Measurements from ENCODE around the gene PDE7B.
"Not testable (repeated sequence)": the region's sequence is repeated elsewhere in the genome, so short reads cannot be mapped to it uniquely, and the experiment has no call there.

The PDE7B gene

DNA sequence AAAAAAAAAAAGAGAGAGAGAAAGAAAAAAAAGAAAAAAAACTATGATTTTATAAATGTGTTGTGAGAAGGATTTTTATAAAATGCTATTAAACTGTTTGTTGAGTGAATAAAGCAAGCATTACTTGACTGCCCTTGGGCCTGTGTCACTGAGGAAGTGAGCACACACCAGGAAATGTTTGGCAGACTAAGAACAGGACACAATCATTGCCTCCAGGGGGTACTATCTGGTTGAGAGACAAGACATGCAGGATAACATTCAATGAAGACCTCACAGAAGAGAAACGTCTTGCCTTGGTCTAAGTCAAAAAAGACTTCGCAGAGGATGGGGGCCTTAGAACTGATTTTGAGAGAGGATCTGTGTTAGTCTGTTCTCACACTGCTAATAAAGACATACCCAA lies 358.0 kb downstream of the PDE7B start:
- no peak for DNase-seq

DNA sequence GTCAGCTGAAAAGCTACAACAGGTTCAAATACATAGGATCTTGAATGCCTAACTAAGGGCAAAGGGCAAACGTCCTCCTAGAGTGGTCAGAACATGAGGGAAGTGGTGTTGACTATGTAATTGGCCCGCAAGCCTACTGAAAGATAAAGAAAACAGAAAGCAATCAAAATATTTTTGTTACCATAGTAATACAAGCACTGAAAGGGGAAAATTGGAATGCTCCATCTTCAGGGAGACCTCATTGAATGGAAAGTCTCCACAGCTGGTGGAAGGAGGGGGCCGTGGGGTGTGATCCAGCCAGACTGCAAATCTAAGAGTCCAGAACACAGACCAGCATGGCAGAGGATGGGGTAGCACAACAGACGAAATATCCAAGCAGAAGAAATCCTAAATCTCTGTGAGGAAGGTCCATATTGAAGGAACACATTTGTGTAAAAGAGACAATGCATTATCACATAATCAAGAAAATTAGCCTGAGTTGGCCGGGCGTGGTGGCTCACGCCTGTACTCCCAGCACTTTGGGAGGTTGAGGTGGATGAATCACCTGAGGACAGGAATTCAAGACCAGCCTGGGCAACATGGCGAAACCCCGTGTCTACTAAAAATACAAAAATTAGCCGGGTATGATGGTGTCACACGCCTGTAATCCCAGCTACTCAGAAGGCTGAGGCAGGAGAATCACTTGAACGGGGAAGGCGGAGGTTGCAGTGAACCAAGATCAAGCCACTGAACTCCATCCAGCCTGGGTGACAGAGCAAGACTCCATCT lies 359.1 kb downstream of the PDE7B start:
- no peak for DNase-seq

DNA sequence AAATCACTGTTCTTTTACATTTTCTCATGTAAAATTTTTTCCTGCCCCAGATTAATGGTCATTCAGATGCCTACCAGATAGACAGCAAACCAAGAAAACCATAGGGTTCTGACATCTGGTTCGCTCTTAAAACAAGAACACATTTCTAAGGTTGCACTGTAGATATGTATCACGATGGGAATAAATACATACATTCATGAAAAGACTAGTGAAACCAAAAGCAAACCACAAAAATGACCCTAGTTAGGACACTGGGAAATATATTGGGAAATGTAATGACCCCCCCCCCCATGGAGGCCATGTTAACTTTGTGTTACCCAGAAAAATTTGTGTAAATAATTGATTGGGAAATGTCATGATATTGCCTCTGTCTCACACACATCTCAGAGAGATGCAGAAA lies 361.1 kb downstream of the PDE7B start:
- DNase-seq: no peak

DNA sequence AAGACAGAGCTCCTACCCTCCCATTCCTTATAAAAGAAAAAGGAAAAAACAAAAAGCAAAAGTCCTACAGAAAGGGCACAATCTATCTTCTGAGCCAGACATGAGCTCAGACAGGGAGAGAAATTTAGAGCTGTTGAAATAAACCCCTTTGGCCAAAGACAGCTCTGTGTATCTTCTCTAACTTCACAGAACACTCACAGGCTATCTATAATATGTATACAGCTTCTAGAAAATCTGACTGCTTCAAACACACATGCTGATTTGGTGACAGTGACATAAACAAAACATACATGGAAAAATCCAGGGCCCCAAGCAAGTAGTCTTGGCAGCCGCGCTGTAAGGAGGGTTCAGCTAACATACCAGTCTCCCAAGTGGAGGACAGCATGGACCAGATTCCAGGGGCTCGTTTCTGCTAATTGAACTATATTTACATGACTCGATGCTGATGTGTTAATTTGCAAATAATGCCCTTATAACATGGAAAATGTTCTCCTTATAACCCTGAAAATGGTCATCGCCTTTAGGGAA lies 361.6 kb downstream of the PDE7B start:
- DNase-seq: no peak

DNA sequence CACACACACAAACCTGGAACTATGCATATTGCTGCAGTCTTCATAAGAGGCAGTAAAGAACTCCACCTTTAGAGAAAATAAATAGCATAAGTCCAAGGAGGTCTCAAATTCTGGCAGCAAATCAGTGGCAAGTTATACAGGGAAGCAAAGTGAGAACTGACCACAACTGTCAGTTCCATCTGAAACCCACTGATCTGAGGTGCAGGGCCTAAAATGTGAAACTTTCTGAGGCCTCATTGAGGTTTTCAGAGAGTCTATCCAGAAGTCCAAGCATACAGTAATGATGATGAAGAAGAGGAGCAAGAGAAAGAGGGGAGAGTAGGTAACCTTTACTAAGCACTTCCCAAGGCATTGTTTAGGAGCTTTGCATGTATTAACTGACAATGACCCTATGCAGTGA lies 362.4 kb downstream of the PDE7B start:
- no peak for DNase-seq

DNA sequence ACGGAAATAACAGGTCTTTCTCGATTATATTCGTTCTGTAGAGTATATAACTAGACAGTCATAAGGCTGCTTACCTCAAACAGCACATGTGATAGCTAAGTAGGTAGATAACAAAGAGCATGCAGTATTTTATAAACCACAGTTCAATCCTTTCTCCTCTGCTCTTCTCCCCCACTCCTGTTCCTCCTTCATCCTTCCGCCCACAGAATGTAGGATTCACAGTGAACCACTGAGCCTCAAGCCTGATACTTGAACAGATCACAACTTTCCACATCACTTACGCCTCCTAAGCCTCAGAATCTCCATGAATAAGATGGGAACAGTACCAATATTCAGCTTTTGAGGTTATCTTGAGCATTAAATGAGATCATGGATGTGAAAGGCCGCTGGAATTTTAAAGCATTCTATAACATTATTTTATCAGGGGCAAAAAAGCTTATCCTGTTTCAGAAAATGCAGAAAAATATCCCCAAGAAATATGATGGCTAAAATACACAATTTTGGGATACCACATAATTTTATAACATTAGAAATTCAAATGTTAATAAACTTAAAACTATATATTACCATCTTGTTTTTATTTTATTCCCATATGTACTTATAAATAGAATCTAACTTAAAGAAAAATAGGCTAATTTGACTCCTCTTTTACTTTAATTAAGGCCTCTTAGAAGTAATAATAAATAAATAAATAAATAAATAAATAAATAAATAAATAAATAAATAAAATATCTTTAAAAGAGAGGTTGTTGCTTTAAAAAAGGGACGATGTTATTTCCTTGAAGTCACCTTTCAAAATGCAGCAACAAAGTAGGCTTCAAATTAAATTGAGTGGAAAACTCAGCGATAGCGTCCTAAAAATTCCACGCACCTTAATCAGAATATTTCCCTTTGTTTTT lies 365.3 kb downstream of the PDE7B start:
- no peak for DNase-seq

DNA sequence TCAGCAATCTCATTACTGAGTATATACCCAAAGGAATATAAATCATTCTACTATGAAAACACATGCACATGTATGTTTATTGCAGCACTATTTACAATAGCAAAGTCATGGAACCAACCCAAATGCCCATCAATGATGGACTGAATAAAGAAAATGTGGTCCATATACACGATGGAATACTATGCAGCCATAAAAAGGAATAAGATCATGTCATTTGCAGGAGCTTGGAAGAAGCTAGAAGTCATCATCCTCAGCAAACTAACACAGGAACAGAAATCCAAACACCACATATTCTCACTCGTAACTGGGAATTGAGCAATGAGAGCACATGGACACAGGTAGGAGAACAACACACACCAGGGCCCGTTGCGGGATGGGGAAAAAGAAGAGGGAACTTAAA lies 373.5 kb downstream of the PDE7B start:
- not testable (repeated sequence) for DNase-seq

DNA sequence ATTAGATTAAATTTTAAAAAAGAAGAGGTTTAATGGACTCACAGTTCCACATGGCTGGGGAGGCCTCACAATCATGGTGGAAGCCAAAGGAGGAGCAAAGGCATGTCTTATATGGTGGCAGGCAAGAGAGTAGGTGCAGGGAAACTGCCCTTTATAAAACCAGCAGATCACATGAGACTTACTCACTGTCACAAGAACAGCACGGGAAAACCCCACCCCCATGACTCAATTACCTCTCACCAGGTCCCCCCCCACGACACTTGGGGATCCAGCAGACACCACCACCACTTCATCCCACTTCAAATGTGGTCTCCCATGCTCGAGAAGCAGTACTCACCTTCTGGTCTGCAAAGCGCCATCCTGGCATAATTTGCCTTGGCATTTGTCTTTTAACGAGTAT lies 374.0 kb downstream of the PDE7B start:
- no peak for DNase-seq

DNA sequence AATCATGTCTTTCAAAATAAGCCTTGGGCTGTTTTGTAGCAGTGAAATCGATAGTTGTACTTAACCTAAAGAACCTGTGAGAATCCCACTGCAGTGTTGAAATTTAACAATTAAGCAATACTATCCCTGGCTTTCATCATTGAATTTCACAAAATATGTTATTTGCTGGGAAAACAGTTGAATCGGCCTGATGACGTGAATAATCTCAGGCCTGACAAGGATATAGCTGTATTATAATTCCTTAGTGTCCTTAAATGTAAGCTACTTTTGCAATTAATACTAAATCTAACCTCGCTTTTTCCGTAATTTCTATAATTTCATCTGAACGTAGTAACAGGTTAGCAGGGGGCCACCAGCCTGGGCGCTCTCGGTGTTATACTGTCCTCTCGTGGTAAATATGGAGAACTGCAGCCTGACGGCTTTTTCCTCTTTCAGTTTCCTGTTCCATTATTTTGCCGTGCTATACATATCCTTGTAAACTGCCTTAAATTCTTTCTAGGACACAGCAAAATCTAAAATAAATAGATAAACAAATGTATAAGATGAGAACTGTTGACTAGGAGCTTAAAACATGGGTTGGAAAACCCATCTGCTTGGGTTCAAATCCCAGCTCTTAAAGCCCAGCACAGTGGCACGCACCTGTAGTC lies 374.6 kb downstream of the PDE7B start:
- peak in 4 of 5 donors; percentile 28 to 58 (median 36) for DNase-seq

DNA sequence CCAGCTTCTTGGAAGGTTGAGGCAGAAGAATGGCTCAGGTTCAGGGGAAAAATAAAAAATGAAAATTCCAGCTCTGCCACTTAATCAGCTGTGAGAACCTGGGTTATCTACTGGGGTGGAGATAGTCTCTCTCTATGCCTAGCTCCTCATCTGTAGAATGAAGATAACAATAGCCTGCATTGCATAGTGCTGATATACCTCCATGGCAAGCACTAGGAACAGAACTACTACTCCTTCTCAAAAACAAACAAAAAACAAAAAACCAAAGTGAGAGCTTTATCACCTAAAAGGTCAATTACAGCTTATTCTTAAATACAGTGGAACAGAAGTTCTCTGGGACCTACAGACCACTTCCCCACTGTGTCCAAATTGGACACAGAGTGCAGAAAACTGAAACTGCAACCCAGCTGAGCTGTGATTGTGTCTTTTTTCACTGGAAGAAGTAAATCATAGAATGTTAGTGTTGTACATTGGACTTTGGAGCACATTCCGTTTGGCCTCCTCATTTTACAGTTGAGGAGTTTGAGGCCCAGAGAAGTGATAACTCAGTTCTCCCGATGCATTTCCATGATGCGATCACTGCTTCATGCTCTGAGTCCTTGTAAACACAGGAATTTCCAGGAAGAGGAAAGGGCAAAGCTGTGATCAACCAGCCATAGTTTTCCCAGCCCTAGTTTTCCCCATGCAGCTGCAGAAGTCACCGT lies 375.3 kb downstream of the PDE7B start:
- no peak for DNase-seq

DNA sequence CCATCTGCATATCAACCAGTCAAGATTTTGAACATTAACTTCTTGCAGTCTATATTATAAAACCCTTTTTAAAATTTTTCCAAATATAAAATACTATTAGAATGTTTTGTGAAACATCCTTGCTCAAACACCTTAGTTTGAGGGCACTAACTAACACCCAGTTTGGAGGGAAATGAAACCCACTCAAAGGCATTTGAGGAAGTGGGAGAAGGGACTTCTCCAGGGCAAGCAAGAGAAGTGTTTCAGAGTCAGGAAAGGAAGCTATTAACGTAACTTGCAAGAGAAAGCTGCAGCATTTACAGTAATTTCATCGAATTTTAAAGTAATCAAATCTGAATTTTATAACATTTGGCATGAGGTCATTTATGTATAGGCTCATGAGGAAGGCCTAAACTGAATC lies 377.3 kb downstream of the PDE7B start:
- DNase-seq: no peak

DNA sequence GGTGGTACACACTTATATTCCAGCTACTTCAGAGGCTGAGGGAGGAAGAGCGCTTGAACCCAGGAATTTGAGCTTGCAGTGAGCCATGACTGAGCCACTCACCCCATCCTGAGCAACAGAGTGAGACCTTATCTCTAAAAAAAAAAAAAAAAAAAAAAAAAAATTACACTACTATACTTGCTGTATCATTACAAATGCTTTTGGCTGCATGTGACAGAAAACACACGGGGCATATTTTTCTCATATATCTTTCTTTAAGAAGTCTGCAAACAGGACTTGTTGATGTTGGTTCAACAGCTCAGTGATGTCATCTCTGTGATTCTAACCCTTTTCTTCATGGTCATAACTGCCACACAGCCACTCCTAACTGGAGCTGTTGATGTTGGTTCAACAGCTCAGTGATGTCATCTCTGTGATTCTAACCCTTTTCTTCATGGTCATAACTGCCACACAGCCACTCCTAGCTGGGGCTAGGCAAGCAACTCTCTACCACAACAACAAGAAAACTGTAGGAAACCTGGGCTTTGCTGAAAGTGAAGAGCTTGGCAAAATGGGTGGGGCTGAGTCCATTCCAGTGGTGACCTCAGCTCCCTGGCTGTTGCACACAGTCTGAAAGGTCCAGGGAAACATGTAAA lies 378.8 kb downstream of the PDE7B start:
- no peak for DNase-seq

DNA sequence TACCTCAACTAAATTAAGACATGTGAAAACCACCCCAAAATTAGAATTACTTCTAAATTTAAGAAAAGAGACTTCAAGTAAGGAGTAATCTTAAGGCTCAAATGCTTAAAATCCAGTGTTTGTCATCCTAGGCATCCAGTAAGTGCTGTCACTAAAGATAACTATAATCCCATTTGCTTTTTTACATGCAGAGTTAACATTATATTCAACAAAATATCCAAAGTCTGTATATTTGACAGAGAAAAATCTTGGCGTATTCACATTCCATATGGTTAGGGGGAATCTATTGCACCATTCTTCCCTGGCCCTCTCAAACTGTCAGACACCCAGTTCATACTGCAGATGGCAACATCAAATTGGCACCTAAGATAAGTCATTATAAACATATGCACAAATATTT lies 381.2 kb downstream of the PDE7B start:
- no peak for DNase-seq

DNA sequence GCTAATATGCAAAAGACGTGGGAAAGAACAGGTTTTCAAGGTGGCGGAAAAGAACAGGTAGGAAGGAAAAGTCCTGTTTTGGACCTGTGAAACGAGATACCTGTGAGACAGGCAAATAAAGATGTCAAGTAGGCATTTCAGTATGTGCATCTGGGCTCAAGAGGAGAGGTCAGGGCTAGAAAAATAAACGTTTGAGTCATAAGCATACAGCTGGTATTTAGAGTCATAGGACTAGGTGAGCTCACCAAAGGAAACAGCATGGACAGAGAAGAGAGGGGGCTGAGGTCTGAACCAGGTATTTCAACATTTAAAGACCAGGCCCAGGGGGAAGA lies 383.7 kb downstream of the PDE7B start:
- DNase-seq: no peak

DNA sequence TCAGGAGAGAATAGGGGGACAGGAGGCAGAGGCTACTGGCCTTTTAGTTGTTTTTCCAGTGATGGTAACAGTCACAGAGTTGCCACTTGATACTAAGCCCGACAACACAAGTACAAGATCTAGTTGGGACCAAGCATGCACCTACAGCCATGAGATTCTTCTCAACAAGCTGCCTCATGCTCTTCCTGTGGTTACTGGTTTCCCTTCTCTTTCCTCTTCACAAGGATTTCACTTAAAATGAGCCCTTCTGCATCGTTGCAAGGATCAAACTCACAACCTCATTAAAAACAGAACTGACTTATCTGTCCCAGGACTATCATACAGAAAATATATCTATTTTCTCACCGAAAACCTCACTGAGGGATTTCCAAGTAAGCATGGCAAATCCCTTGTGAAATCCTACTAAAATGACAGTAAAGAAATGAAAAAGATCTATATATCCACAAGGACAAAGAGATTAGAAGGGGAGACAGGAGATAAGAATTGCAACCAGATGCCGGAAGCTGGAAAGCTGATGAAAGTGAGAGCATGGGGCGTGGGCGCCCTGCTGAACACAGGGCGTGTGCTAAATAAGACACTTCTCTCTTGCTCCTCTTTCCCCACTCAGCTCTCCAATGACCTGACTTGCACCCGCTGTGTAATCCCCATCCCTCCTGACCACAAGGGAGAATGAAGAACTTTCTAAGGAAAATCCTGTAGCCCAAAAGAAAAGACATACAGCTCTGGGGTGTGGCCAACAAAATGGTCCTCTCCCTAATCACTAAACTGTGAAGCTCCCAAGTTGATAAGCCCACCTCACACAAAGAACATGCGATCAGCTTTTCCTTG lies 385.2 kb downstream of the PDE7B start:
- DNase-seq: no peak

DNA sequence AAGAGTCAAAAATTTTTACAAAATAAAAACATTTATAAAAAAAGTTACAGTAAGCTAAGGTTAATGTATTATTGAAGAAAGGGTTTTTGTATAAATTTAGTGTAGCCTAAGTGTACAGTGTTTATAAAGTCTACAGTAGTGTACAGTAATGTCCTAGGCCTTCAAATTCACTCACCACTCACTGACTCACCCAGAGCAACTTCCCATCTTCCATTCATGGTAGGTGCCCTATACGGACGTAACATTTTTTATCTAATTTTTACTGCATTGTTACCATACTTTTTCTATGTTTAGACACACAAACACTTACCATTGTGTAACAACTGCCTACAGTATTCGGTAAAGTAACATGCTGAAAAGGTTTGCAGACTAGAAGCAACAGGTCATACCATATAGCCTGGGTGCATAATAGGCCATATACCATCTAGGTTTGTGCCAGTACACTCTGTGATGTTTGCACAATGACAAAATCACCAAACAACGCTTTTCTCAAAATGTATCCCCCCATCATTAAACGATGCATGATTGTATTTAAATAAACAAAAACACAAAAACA lies 392.6 kb downstream of the PDE7B start:
- no peak for DNase-seq

Measured in T-helper 1 cell (primary cell).